ENCODE measurements around the gene BRCA1. TPM values are rescaled to one million over a fixed set of nuclear protein-coding genes. Genes with fewer than 3 reads are reported as not detected.
"Not testable (repeated sequence)": the region's sequence is repeated elsewhere in the genome, so short reads cannot be mapped to it uniquely, and the experiment has no call there.

Gene BRCA1
- total RNA-seq, 6 experiments from 2014 or later, result 10.5 to 24.7 (median 22.5) TPM

- no peak for DNase-seq
- no peaks in the 10 kb centered on the region for H3K9me3 Mint-ChIP-seq
- H3K27ac Mint-ChIP-seq, result no peak overlapping the region
- H3K27me3 Mint-ChIP-seq (ENCODE audit: insufficient read depth), result no peaks in the 10 kb centered on the region; the same call in 1 of the 2 replicates
- peaks cover 6% of the 10 kb centered on the region; the same call in 1 of the 2 replicates for H3K4me1 Mint-ChIP-seq (ENCODE audit: low read depth)
- no peak for TF ChIP-seq CTCF (IDR thresholded peaks at IDR 0.05)
- peaks cover 4% of the 10 kb centered on the region; the same call in 1 of the 2 replicates for H3K36me3 Mint-ChIP-seq (ENCODE audit: low read depth)
- no peak overlapping the region for H3K4me3 Mint-ChIP-seq
Measured at GRCh38 chr17:43069368-43069898, 55.7 kb downstream of the BRCA1 start.

GRCh38 chr17:43068570-43069367 is 56.4 kb downstream of the BRCA1 start:
- H3K27ac Mint-ChIP-seq, result no peak overlapping the region
- H3K9me3 Mint-ChIP-seq, result no peaks in the 10 kb centered on the region
- H3K4me1 Mint-ChIP-seq (ENCODE audit: low read depth), result peaks cover 6% of the 10 kb centered on the region; the same call in 1 of the 2 replicates
- no peak for DNase-seq
- peaks cover 4% of the 10 kb centered on the region; the same call in 1 of the 2 replicates for H3K36me3 Mint-ChIP-seq (ENCODE audit: low read depth)
- H3K4me3 Mint-ChIP-seq, result no peak overlapping the region
- H3K27me3 Mint-ChIP-seq (ENCODE audit: insufficient read depth), result no peaks in the 10 kb centered on the region; the same call in 1 of the 2 replicates
- no peak for TF ChIP-seq CTCF (IDR thresholded peaks at IDR 0.05)

- Mint-ChIP-seq H3K27ac (no peak overlapping the region), H3K27me3 (ENCODE audit: insufficient read depth) (no peaks in the 10 kb centered on the region; the same call in 1 of the 2 replicates), H3K4me3 (no peak overlapping the region), H3K4me1 (ENCODE audit: low read depth) (no peaks in the 10 kb centered on the region), H3K9me3 (no peaks in the 10 kb centered on the region), H3K36me3 (ENCODE audit: low read depth) (peaks cover 4% of the 10 kb centered on the region; the same call in 1 of the 2 replicates)
- DNase-seq, result no peak
- no peak for TF ChIP-seq CTCF (IDR thresholded peaks at IDR 0.05)
Measured at GRCh38 chr17:43062984-43063638, 62.1 kb downstream of the BRCA1 start.

- H3K27ac Mint-ChIP-seq, result no peak overlapping the region
- H3K36me3 Mint-ChIP-seq (ENCODE audit: low read depth), result peaks cover 11% of the 10 kb centered on the region
- no peaks in the 10 kb centered on the region for H3K4me1 Mint-ChIP-seq (ENCODE audit: low read depth)
- H3K27me3 Mint-ChIP-seq (ENCODE audit: insufficient read depth), result no peaks in the 10 kb centered on the region; the same call in 1 of the 2 replicates
- no peak for TF ChIP-seq CTCF (IDR thresholded peaks at IDR 0.05)
- no peak overlapping the region for H3K4me3 Mint-ChIP-seq
- no peak for DNase-seq
- H3K9me3 Mint-ChIP-seq, result no peaks in the 10 kb centered on the region
Measured at GRCh38 chr17:43056051-43056450, 69.1 kb downstream of the BRCA1 start.

- not testable (repeated sequence) for DNase-seq; H3K4me1 Mint-ChIP-seq (ENCODE audit: low read depth); H3K9me3 Mint-ChIP-seq; H3K27me3 Mint-ChIP-seq (ENCODE audit: insufficient read depth); H3K27ac Mint-ChIP-seq; H3K4me3 Mint-ChIP-seq
- peaks cover 23% of the 10 kb centered on the region for H3K36me3 Mint-ChIP-seq (ENCODE audit: low read depth)
Measured at GRCh38 chr17:43053008-43053407, 72.2 kb downstream of the BRCA1 start.
